Lower lobe of right lung (tissue), 2 donors: ENCODE results near the gene ATRAID. TPM values are rescaled to one million over a fixed set of nuclear protein-coding genes. Genes with fewer than 3 reads are reported as not detected.

ENCODE experiments used
- ATAC-seq, 2 donors: fragments of 200-7000 bp; cut with Tn5 transposase; one replicate each; pipeline ENCODE4 v1.9.1; 2020 to 2022; ENCODE audit warnings: mild to moderate bottlenecking in 2 of 2, moderate library complexity in 2 of 2
- DNase-seq: peaks from one replicate; pipeline ENCODE4 v3.0.0-alpha.2; 2020
- H3K27ac ChIP-seq: fragments of 200-600 bp; one replicate; pipeline ENCODE4 v1.8.0; 2022
- H3K27me3 ChIP-seq: fragments of 200-600 bp; one replicate; pipeline ENCODE4 v1.8.0; 2022; ENCODE audit warnings: low read depth
- H3K36me3 ChIP-seq: fragments of 200-600 bp; one replicate; pipeline ENCODE4 v1.8.0; 2022; ENCODE audit warnings: mild to moderate bottlenecking
- H3K4me1 ChIP-seq: fragments of 200-600 bp; one replicate; pipeline ENCODE4 v1.8.0; 2022
- H3K4me3 ChIP-seq: fragments of 200-600 bp; one replicate; pipeline ENCODE4 v1.8.0; 2022; ENCODE audit warnings: mild to moderate bottlenecking
- H3K9me3 ChIP-seq: fragments of 200-600 bp; one replicate; pipeline ENCODE4 v1.8.0; 2022
- CTCF ChIP-seq: fragments of 200-600 bp; IDR thresholded peaks from one replicate; pipeline ENCODE4 v1.8.0; 2022; ENCODE audit warnings: antibody characterized with exemption, mild to moderate bottlenecking
- intact Hi-C: fragments of 100-400 bp; cut with DNase I; formaldehyde crosslinking; loops from one replicate; pipeline ENCODE4 v1.11.0; 2022
- total RNA-seq: library from RNA; stranded (reverse); fragmentation: NEBNext Ultra II Directional; extraction: Animal tissue kit (Norgen Biotek cat#: 25700); gene quantifications from one replicate; pipeline ENCODE4 v1.2.1, GENCODE V29; 2021
- donor health status: DM: no; HTN: yes; CAD: no; lungs with severe emphysema.

Gene ATRAID
- total RNA-seq, 1 donor from 2014 or later: 102 TPM

GRCh38 chr2:27250652-27251379, 39.0 kb downstream of the ATRAID start:
- no peak overlapping the region for H3K4me3 ChIP-seq
- H3K27me3 ChIP-seq: peaks cover 27% of the 10 kb centered on the region
- no peaks in the 10 kb centered on the region for H3K36me3 ChIP-seq
- H3K9me3 ChIP-seq: no peaks in the 10 kb centered on the region
- ATAC-seq (no peak), DNase-seq (no peak)
- intact Hi-C loops: no loop called here
- no peaks in the 10 kb centered on the region for H3K4me1 ChIP-seq
- H3K27ac ChIP-seq: no peak overlapping the region
- TF ChIP-seq CTCF: no peak

DNA sequence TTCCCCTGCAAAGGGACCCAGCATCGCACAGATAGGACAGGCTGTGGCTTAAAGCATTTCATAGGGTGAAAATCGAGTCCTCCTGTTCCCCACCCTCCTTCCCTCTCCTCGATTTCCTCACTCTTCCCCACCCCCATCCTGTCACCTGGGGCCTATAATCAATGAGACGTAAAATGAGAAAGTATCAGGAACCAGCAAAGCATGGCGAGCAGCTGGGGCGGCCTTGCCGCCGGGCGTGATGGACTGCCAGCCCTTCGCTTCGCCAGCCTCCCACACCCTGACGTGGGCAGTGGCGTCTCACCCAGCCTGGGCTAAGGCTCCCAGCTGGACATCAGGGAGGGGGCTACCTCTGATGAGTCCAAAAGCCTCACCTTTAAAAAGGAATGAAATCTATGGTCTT, 39.9 kb downstream of the ATRAID start:
- no peaks in the 10 kb centered on the region for H3K4me1 ChIP-seq
- ATAC-seq: no peak
- H3K36me3 ChIP-seq: no peaks in the 10 kb centered on the region
- H3K27me3 ChIP-seq: peaks cover 34% of the 10 kb centered on the region
- no peak overlapping the region for H3K27ac ChIP-seq
- TF ChIP-seq CTCF: no peak
- H3K9me3 ChIP-seq: no peaks in the 10 kb centered on the region
- no peak overlapping the region for H3K4me3 ChIP-seq
- intact Hi-C loops: no loop called here
- DNase-seq: no peak

DNA sequence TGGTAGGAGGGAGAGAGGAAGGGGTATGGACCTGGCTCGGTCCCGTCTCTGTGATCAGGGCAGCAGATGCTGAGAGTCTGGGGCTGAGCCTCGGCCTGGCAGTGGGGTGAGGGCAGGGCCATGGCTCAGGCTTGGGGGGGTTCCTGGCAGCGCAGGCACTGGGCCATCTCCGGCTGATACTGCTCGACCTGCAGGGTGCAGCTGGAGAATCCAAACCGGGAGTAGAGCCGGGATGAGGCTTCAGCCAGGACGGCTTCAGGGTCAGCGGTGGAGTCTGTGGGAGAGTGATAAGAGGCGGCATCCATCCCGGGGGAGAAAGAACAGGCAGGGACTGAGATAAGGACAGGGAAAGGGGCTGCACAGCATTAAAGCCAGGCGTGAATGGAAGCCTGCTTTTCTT, 43.3 kb downstream of the ATRAID start:
- DNase-seq: no peak
- no peak for ATAC-seq
- no peak overlapping the region for H3K27ac ChIP-seq
- intact Hi-C loops: no loop called here
- H3K36me3 ChIP-seq: no peaks in the 10 kb centered on the region
- no peaks in the 10 kb centered on the region for H3K4me1 ChIP-seq
- H3K27me3 ChIP-seq: peaks cover 60% of the 10 kb centered on the region
- TF ChIP-seq CTCF: no peak
- H3K4me3 ChIP-seq: no peak overlapping the region
- H3K9me3 ChIP-seq: no peaks in the 10 kb centered on the region

DNA sequence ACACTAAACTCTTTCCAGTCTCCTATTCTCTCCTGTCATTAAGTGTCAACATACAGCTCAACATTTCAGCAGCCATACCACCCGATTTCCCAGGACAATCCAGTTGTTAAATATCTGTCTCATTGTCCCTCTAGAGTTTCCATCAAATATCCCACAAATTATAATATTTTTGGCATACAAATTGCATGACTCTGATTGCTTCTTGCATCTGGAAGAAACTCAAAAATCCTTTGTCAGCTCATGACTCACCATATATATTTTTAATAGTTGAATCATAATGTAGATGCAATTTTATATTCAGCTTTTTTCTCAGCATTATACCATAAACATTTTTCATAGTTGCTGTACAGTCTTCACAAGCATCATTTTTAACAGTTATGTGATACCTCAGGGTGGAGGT, 43.8 kb downstream of the ATRAID start:
- intact Hi-C loops: no loop called here
- no peak overlapping the region for H3K27ac ChIP-seq
- no peaks in the 10 kb centered on the region for H3K9me3 ChIP-seq
- no peak for TF ChIP-seq CTCF
- no peaks in the 10 kb centered on the region for H3K36me3 ChIP-seq
- H3K4me1 ChIP-seq: no peaks in the 10 kb centered on the region
- DNase-seq (no peak), ATAC-seq (no peak)
- H3K4me3 ChIP-seq: no peak overlapping the region
- H3K27me3 ChIP-seq: peaks cover 62% of the 10 kb centered on the region

GRCh38 chr2:27256855-27257454, 45.1 kb downstream of the ATRAID start:
- Histone ChIP-seq H3K27me3 (peaks cover 66% of the 10 kb centered on the region), H3K27ac (no peak overlapping the region), H3K4me3 (no peak overlapping the region), H3K9me3 (no peaks in the 10 kb centered on the region), H3K4me1 (no peaks in the 10 kb centered on the region), H3K36me3 (no peaks in the 10 kb centered on the region)
- TF ChIP-seq CTCF: no peak
- ATAC-seq (no peak), DNase-seq (no peak)
- intact Hi-C loops: no loop called here
